Vagina (tissue), 2 donors: ENCODE data around the gene CXCR5.

Experiments
- POLR2A ChIP-seq, 2 donors: fragments of 450-650 bp; IDR thresholded peaks; one replicate each; pipeline ENCODE4 v1.6.1; 2017; ENCODE audit warnings: antibody characterized with exemption in 2 of 2, mild to moderate bottlenecking in 2 of 2, moderate library complexity in 2 of 2
- POLR2AphosphoS5 ChIP-seq, 2 donors: sonication (generic); formaldehyde crosslinking; IDR thresholded peaks; one replicate each; pipeline ENCODE4 v1.9.0; 2017; ENCODE audit warnings: antibody characterized with exemption in 2 of 2, mild to moderate bottlenecking in 2 of 2, low read depth in 1 of 2; ENCODE audit not compliant: insufficient read depth in 1 of 2
- TF ChIP-seq, protein P1 (sequence below), 3 experiments: fragments of 450-650 bp in 2 of 3; fragments of 200-600 bp in 1 of 3; sonication (generic) in 1 of 3; IDR thresholded peaks; one replicate each; pipeline ENCODE4 v1.5.1; 2017 to 2019; ENCODE audit warnings: antibody characterized with exemption in 3 of 3, mild to moderate bottlenecking in 2 of 3, moderate library complexity in 2 of 3

DNA sequence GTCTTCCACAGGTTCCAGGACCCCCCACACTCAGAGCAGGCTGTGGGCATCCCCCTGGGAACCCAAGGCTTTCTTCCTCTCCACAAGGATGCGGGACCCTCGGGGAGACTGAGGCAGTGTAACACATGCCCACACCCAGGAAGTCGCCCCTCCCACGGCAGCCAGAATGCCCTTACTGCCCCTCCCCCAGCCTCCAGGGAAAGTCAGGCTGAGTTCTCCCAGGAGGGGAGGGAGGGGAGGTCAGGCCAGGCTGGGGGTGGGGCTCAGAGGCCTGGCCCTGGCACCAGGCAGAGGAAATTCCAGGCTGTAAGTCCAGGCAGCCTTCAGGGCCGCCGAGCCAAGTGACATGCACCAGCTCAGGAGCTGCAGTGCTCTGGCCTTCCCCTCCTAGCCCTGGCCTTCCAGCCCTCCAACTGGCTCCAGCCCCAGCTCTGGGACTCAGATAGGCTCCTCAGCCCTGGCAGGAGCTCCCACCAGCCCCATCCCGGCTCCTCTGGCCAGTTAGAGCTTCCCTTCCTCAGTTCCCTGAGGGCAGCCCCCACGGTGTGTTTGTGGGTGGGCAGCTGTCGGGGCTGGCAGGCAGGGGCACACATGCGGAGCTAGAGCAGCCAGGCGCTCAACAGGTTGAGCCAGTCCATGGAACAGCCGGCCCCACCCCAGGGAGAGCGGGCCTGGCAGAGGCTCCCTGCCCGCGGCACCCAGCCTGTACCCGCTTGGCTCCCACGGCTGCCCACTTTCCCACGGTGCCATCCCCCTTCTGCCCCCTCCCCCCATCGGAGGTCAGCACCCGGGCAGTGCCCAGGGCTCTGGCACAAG is 38.4 kb downstream of the CXCR5 start:
- TF ChIP-seq, protein P1, sequence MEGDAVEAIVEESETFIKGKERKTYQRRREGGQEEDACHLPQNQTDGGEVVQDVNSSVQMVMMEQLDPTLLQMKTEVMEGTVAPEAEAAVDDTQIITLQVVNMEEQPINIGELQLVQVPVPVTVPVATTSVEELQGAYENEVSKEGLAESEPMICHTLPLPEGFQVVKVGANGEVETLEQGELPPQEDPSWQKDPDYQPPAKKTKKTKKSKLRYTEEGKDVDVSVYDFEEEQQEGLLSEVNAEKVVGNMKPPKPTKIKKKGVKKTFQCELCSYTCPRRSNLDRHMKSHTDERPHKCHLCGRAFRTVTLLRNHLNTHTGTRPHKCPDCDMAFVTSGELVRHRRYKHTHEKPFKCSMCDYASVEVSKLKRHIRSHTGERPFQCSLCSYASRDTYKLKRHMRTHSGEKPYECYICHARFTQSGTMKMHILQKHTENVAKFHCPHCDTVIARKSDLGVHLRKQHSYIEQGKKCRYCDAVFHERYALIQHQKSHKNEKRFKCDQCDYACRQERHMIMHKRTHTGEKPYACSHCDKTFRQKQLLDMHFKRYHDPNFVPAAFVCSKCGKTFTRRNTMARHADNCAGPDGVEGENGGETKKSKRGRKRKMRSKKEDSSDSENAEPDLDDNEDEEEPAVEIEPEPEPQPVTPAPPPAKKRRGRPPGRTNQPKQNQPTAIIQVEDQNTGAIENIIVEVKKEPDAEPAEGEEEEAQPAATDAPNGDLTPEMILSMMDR (IDR thresholded peaks at IDR 0.05) = no peak
- no peak for TF ChIP-seq POLR2A (IDR thresholded peaks at IDR 0.05)
- TF ChIP-seq POLR2AphosphoS5 (IDR thresholded peaks at IDR 0.05; ENCODE audit: insufficient read depth in 1 of 2, low read depth in 1 of 2) = peak; percentile 75 to 82
